Ascending aorta (tissue), 2 donors: Measurements from ENCODE around the gene CTDSPL. TPM values are rescaled to one million over a fixed set of nuclear protein-coding genes. Genes with fewer than 3 reads are reported as not detected.

Experiments used
- DNase-seq, 2 donors: peaks; one replicate each; pipeline ENCODE4 v3.0.0-alpha.2; 2019; ENCODE audit warnings: low spot score in 2 of 2
- H3K27ac ChIP-seq, 2 donors: fragments of 200-600 bp; sonication (generic); one replicate each; pipeline ENCODE4 v1.5.1; 2016 to 2017; ENCODE audit warnings: mild to moderate bottlenecking in 1 of 2
- H3K27me3 ChIP-seq: fragments of 200-600 bp; sonication (generic); one replicate; pipeline ENCODE4 v1.5.1; 2017
- H3K36me3 ChIP-seq, 2 donors: fragments of 200-600 bp; sonication (generic); one replicate each; pipeline ENCODE4 v1.5.1; 2016
- H3K4me1 ChIP-seq, 2 donors: fragments of 200-600 bp; sonication (generic); one replicate each; pipeline ENCODE4 v1.5.1; 2016 to 2017; ENCODE audit warnings: mild to moderate bottlenecking in 1 of 2
- H3K4me3 ChIP-seq, 2 donors: fragments of 200-600 bp; sonication (generic); one replicate each; pipeline ENCODE4 v1.5.1; 2016 to 2017; ENCODE audit warnings: mild to moderate bottlenecking in 1 of 2
- H3K9me3 ChIP-seq, 2 donors: fragments of 200-600 bp; sonication (generic); one replicate each; pipeline ENCODE4 v1.5.1; 2016
- CTCF ChIP-seq, 3 experiments: fragments of 200-600 bp in 2 of 3; fragments of 450-650 bp in 1 of 3; sonication (generic) in 2 of 3; IDR thresholded peaks; one replicate each; pipeline ENCODE4 v1.5.1; 2016 to 2019; ENCODE audit warnings: antibody characterized with exemption in 3 of 3, mild to moderate bottlenecking in 1 of 3, moderate library complexity in 1 of 3
- intact Hi-C: fragments of 100-400 bp; cut with DNase I; formaldehyde crosslinking; loops from one replicate; pipeline ENCODE4 v1.15.1; 2023
- total RNA-seq: library from RNA; depleted of rRNA; stranded (reverse); fragments of >200 nt; gene quantifications from one replicate; pipeline ENCODE4 v1.1.0, GENCODE V29; 2016

The CTDSPL gene
- total RNA-seq, 1 donor from 2014 or later, result 80.9 TPM

GRCh38 chr3:37946531-37946889 is 84.8 kb downstream of the CTDSPL start:
- no peak for DNase-seq
- Histone ChIP-seq H3K4me1 (peaks cover 15 to 41% of the 10 kb centered on the region in 2 donors), H3K27ac (peak overlapping the region; percentile 61 to 68), H3K4me3 (no peak overlapping the region), H3K36me3 (no peaks in the 10 kb centered on the region), H3K27me3 (no peaks in the 10 kb centered on the region), H3K9me3 (no peaks in the 10 kb centered on the region)
- intact Hi-C loops, result no loop called here
- TF ChIP-seq CTCF (IDR thresholded peaks at IDR 0.05), result no peak

GRCh38 chr3:37949866-37950265 is 88.2 kb downstream of the CTDSPL start:
- no peak for DNase-seq
- Histone ChIP-seq H3K27me3 (no peaks in the 10 kb centered on the region), H3K4me1 (peaks cover 13 to 41% of the 10 kb centered on the region in 2 donors), H3K36me3 (peaks cover 0 to 4% of the 10 kb centered on the region in 2 donors), H3K27ac (peak overlapping the region; percentile 55 to 83), H3K4me3 (no peak overlapping the region), H3K9me3 (no peaks in the 10 kb centered on the region)
- intact Hi-C loops, result no loop called here
- TF ChIP-seq CTCF (IDR thresholded peaks at IDR 0.05), result peak in 1 of 3 experiments; percentile 7

- no peak for DNase-seq
- Histone ChIP-seq H3K27me3 (no peaks in the 10 kb centered on the region), H3K4me3 (no peak overlapping the region), H3K9me3 (no peaks in the 10 kb centered on the region), H3K4me1 (peaks cover 3 to 37% of the 10 kb centered on the region in 2 donors), H3K27ac (peak overlapping the region; percentile 53 to 83), H3K36me3 (peaks cover 0 to 8% of the 10 kb centered on the region in 2 donors)
- intact Hi-C loops, result no loop called here
- no peak for TF ChIP-seq CTCF (IDR thresholded peaks at IDR 0.05)
These were observed 90.9 kb downstream of the CTDSPL start for GRCh38 chr3:37952564-37952963.

GRCh38 chr3:37953226-37953625 is 91.5 kb downstream of the CTDSPL start:
- Histone ChIP-seq H3K4me1 (peaks cover 3 to 39% of the 10 kb centered on the region in 2 donors), H3K27ac (peak overlapping the region in 1 of 2 donors; percentile 83), H3K27me3 (no peaks in the 10 kb centered on the region), H3K4me3 (no peak overlapping the region), H3K36me3 (peaks cover 0 to 8% of the 10 kb centered on the region in 2 donors), H3K9me3 (no peaks in the 10 kb centered on the region)
- intact Hi-C loops, result no loop called here
- TF ChIP-seq CTCF (IDR thresholded peaks at IDR 0.05), result no peak
- DNase-seq, result no peak

- no peak overlapping the region for H3K27ac ChIP-seq
- no peak for TF ChIP-seq CTCF (IDR thresholded peaks at IDR 0.05)
- H3K4me3 ChIP-seq, result no peak overlapping the region
- no peaks in the 10 kb centered on the region for H3K9me3 ChIP-seq
- peaks cover 0 to 8% of the 10 kb centered on the region in 2 donors for H3K36me3 ChIP-seq
- peaks cover 3 to 39% of the 10 kb centered on the region in 2 donors for H3K4me1 ChIP-seq
- intact Hi-C loops, result no loop called here
- no peaks in the 10 kb centered on the region for H3K27me3 ChIP-seq
- no peak for DNase-seq
These were observed 92.2 kb downstream of the CTDSPL start for GRCh38 chr3:37953707-37954394.
